Activated T-cell treated with anti-CD3 and anti-CD28 coated beads, Interleukin-2, amount 50 U/mL, for 1 hour (primary cell): ENCODE results near the gene HOXA10.

Experiments used
- DNase-seq: peaks from one replicate; pipeline ENCODE4 v3.0.0-alpha.2; 2020

The HOXA10 gene

DNA sequence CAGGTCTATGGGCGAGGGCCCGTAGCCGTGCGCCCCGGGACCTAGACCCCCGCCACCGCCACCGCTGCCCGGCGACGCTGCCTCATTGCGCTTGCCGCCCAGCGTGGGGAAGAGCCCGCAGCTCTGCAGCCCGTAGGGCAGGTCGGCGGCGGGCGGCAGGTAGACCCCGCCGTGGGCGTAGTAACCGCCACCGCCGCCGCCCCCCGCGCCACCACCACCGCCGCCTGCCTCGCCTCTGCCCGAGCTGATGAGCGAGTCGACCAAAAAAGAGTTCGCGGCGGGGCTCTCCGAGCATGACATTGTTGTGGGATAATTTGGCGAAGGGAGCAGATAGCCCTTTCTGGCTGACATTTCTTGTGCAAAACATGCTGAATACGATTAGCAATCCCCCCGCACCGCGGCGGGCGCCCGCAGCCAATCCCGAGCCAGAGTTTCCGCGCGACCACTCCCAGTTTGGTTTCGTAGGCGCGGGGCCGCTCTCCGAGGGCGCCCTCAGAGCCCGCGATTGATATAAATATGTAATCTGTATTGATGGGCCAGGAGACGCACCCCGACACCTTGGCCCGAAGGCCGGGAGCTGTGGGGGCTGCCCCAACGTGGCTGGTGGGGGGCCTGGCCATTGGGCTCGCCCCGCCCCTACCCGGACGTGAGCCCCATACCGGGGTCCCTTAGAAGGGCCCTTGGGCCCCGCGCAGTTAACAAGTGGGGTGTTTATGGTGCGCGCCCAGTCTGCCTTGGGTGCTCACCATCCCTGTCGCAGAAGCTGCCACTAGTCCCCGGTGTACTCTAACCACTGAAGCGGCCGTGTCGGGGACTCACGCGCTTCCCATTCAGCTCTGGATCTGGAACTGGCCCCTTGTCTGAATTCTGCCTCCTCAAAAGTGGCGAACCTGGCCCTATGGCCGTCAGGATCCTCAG lies at the start of gene HOXA10:
HOXA10 (minus strand) TSS at position 365 of the 918 bp plus-strand sequence; CDS start at position 351, 14 bp downstream.
- peak; percentile 39 for DNase-seq

GRCh38 chr7:27221201-27221797 lies 47.2 kb upstream of the HOXA10 start:
- DNase-seq: no peak

DNA sequence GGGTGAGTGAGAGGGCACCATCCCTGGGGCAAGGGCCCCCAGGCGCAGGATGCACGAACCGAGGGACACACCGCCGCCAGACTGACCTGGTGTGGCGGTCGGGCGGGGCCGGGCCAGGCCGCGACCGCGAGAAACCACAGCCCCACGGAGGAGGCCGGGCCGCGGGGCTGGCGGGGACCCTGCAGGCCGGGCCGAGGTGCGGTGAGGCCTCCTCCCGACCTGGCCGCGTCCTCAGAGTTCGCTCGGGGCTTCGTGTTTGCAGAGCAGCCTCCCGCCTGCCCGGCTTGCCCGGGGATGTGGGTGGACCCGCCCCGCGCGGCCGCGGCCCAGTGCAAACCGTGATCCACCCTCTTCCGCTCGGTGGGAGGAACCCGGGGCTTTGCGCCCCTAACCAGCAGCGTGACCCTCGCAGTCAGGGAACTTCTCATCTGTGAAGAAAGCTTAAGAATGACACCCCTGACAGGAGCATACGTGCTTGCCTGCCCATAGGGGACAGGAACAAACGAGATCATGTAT lies 46.4 kb upstream of the HOXA10 start:
- no peak for DNase-seq

DNA sequence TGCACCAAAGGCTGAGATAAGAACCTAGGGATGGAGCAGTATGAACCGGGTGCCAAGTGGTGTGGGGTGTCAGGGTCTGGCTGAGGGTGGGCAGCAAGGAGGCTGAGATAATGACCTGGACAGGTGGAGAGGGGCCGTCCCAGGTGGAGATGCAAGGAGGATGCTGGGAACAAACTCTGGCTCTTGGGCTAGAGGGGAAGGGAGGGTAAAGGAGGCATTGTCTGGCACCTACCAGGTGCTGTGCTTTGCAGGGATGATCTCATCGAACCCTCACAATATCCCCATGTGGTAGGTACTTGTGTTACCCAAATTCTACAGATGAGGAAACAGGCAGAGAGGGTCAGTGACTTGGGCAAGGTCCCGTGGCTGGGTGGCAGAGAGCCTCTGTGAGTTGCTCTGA lies 45.7 kb upstream of the HOXA10 start:
- DNase-seq: no peak

- DNase-seq: no peak
Measured at GRCh38 chr7:27217951-27218350, 43.8 kb upstream of the HOXA10 start.

- no peak for DNase-seq
Measured at GRCh38 chr7:27215356-27215755, 41.2 kb upstream of the HOXA10 start.

DNA sequence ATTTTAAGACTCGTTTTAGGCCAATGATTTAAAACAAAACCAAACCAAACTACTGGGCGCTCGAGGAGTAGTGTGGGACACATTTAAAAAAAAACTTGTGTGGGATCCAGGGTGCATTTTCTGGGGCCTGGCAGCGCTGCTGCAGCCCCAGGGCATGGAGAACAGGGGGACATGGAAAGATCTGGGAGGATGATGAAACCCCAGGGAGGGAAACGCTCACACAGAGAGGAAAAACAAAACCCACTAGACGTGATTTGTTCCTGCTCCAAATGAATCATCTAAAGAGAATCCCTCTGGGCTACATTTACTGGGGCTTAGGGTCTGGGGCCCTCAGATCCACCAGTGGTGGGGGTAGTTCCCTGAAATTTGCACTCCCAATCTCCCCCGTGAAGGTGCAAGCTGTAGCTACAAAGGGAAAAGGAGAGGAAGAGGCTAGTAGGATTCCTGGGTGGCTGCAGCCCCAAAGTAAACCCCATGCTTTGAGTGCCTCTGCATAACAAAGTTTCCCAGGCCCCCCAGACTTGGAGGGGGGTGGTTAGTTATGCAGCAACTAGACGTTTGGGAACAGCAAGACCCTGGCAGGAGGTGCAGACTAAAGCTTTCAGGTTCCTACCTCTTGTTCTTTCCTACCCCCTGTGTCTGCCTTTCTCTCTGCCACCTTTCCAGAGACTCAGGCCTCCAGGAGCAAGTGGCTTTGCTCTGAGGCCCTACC lies 40.3 kb upstream of the HOXA10 start:
- DNase-seq: no peak

GRCh38 chr7:27213433-27214238 lies 39.5 kb upstream of the HOXA10 start:
- no peak for DNase-seq

DNA sequence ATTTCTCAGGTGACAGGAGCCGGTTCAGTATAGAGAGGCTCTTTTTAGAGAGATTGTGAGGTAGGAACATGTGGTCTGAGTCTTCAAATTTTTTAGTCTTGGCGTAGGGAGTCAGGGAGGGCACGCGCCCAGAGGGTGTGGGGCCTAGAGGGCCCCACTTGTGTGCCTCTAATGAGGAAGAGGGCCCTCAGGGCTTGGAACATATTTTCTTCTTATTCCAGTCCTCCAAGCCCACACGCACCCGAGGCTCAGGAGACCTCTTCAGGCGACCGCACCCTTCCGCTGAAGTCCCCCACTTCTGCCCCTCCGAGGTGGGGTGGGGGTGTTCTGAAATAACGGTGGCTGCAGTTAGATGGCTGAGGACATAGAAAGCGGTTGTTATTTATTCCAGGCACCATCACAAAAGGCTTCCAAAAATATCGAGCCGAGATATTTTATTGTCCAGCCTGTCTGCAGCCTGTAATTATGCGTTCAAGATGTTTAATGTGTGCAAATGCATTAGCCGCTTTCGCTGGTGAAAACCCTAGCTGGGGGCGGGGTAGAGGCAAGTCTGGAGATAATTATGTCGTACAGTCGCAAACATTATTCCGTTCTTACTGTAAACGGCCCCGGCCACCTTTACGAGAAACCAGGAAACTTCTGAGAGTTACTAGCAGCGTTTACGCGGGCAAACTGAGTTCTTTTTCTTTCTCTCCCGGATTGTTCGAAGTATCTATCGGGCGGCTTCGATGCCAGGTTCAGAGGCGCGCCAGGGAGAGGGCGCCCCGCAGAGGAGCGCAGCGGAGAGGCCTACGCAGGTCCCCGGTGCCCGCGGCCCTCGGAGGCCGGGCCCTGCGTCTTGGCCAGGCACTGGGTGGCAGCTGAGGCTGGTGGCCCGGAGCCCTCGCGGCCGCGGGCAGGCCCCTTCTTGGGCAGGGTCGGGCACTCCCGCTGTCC lies 38.6 kb upstream of the HOXA10 start:
- DNase-seq: no peak

GRCh38 chr7:27211764-27212204 lies 37.7 kb upstream of the HOXA10 start:
- no peak for DNase-seq

DNA sequence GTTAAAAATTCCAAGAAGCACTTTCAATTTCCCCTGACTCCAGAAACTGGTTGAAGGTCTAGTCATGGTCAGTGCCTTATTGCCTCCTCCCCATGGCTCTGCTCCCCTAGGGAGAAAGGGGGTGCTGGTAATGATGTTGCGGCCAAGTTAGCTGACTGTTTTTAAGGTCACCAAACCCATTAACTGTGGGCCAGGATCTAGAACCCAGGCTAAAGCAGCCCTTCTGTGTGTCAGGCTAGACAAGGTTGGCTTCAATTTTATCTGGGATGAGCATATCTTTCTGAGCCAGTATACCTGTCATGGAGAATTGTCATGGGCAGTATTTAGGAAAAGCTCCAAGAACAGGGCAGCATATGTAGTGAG lies 36.9 kb upstream of the HOXA10 start:
- no peak for DNase-seq

- peak; percentile 53 for DNase-seq
Measured at GRCh38 chr7:27210441-27211083, 36.4 kb upstream of the HOXA10 start.

- DNase-seq: no peak
Measured at GRCh38 chr7:27209933-27210440, 35.9 kb upstream of the HOXA10 start.

DNA sequence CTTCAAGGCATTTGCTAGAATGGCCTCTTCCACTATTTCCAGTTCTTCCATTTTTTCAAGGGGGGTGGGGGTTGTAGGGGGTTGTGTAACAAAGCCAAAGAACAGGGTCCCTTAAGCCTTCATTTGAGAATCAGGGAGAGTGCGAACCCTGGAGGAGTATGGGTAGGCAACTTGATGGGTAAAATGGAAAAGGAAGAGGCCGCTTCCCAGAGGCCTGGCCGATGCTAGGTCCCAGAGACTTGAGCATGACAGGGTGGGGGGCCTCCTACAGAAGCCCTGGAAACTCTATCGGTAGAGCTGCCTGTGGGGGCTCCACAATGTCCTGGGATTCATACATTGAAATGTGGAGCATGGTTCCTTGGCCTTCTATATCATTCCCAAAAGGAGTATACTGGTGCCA lies 34.9 kb upstream of the HOXA10 start:
- DNase-seq: no peak

DNA sequence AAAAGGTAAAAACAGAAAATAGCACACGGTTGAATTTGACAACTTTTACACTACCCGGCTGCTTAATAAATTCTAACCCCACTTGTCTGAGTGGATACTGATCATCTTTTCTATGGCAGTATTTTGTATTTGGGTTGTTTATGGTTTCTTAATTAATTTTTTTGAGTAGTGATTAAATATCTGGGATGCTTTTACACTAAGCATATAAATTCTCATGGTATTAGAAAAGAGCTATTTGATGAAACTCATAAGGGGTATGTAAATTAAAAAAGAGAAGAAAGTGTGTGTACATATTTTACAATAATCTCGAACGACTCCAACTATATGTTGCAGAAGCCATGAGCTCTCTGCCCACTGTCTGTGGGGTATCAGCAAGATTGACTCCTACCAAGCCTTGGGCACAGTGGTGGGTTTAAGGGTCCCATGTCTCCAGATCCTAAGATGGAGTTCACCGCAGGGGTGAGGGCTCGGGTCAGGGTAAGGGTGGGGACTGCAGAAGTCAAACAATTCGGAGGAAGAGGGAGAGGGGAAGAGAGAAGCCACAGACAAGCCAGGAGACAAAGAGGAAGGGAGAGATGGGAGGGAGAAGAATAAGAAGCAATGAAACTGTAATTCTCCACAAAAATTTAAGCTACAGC lies 33.3 kb upstream of the HOXA10 start:
- DNase-seq: no peak

DNA sequence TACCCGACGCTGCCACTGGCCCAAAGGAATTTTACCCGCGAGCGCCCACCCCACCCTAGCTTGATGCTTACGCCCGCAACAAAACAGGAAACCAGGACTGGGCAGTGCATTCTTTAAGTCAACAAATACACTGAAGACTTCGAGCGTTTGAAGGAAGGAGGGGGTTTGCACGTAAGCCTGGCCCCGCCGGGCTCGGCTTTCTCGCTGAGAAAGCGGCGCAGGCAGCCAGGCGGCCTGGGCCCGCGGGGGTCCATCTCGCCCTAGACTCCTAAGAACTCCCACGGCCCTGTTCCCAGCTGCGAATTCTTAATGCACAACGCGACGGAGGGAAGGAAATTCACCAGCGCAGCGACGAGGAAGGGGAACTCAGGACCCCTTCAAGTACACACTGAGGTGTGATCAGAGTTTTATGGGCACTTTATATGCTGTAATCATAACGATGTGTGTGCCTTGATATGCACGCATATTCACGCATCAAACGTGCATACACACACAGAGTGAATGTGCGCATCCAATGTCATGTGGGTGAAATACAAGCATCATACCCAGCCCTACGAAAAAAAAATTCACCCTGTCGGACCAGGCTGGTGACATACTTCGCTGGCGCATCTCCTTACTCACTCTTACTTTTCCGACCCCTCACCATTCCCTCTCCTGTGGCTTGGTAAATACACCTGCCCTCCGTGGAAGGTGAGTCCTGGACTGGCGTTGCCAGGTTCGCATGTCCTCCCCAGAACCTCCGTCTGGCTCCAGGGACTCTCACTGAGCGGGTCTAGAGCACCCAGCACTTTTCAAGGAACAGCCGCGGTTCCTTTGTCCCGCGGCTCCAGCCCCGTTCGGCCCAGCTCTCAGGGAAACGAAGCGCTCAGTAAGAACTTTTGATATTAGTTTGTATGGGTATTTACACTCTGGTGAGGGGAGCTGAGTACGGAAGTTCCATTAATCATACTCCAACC lies 31.5 kb upstream of the HOXA10 start:
- DNase-seq: no peak

- no peak for DNase-seq
Measured at GRCh38 chr7:27204851-27205322, 30.8 kb upstream of the HOXA10 start.

- DNase-seq: no peak
Measured at GRCh38 chr7:27203964-27204594, 30.0 kb upstream of the HOXA10 start.
